GM23338 (cell line): ENCODE data around the gene RNFT2. TPM values are rescaled to one million over a fixed set of nuclear protein-coding genes. Genes with fewer than 3 reads are reported as not detected.

Source experiments
- ATAC-seq: fragments of 200-7000 bp; cut with Tn5 transposase; 3 replicates; pipeline ENCODE4 v1.9.1; 2020
- DNase-seq: peaks from one replicate; pipeline ENCODE4 v3.0.0-alpha.2; 2015; ENCODE audit warnings: low spot score
- H2AFZ ChIP-seq: fragments of 200-600 bp; sonication (generic); 2 replicates; pipeline ENCODE4 v1.8.0; 2016; ENCODE audit warnings: antibody characterized with exemption, mild to moderate bottlenecking, moderate library complexity
- H3F3A ChIP-seq: fragments of 200-600 bp; sonication (generic); replicated peaks from 2 replicates; pipeline ENCODE4 v1.8.0; 2017; ENCODE audit warnings: antibody characterized with exemption, mixed run types, low read depth
- H3K27ac ChIP-seq: fragments of 200-600 bp; sonication (generic); 2 replicates; pipeline ENCODE4 v1.6.1; 2016; ENCODE audit warnings: low read depth
- H3K27me3 ChIP-seq: fragments of 200-600 bp; sonication (generic); 2 replicates; pipeline ENCODE4 v1.8.0; 2016; ENCODE audit warnings: mild to moderate bottlenecking, mixed run types, moderate library complexity; ENCODE audit not compliant: insufficient read depth
- H3K36me3 ChIP-seq: fragments of 200-600 bp; sonication (generic); 2 replicates; pipeline ENCODE4 v1.8.0; 2016; ENCODE audit warnings: mild to moderate bottlenecking; ENCODE audit not compliant: insufficient read depth
- H3K4me1 ChIP-seq: fragments of 200-600 bp; sonication (generic); 2 replicates; pipeline ENCODE4 v1.8.0; 2016; ENCODE audit warnings: mild to moderate bottlenecking, moderate library complexity; ENCODE audit not compliant: insufficient read depth
- H3K4me2 ChIP-seq: fragments of 200-600 bp; sonication (generic); 2 replicates; pipeline ENCODE4 v1.7.1; 2017; ENCODE audit warnings: mixed run types
- H3K4me3 ChIP-seq: fragments of 200-600 bp; sonication (generic); 2 replicates; pipeline ENCODE4 v1.6.1; 2016; ENCODE audit warnings: mixed run types
- H3K79me2 ChIP-seq: fragments of 200-600 bp; sonication (generic); replicated peaks from 2 replicates; pipeline ENCODE4 v1.8.0; 2017; ENCODE audit warnings: mild to moderate bottlenecking; ENCODE audit not compliant: insufficient read depth
- H3K9me2 ChIP-seq: fragments of 200-600 bp; sonication (generic); 2 replicates; pipeline ENCODE4 v1.8.0; 2017; ENCODE audit not compliant: insufficient read depth
- H4K20me1 ChIP-seq: fragments of 200-600 bp; sonication (generic); replicated peaks from 2 replicates; pipeline ENCODE4 v1.8.0; 2017; ENCODE audit warnings: mild to moderate bottlenecking; ENCODE audit not compliant: insufficient read depth
- H3K27ac Mint-ChIP-seq: 2 replicates; pipeline ENCODE4 v1.8.0; 2020; ENCODE audit warnings: inconsistent platforms, mild to moderate bottlenecking, moderate library complexity, mixed read lengths
- H3K27me3 Mint-ChIP-seq: 3 replicates; pipeline ENCODE4 v1.8.0; 2022; ENCODE audit warnings: low read depth, mild to moderate bottlenecking, moderate library complexity, mixed read lengths, inconsistent platforms; ENCODE audit not compliant: insufficient read depth, poor library complexity
- H3K36me3 Mint-ChIP-seq: 3 replicates; pipeline ENCODE4 v1.8.0; 2021; ENCODE audit warnings: low read depth, mild to moderate bottlenecking, inconsistent platforms, moderate library complexity, mixed read lengths
- H3K4me1 Mint-ChIP-seq: 3 replicates; pipeline ENCODE4 v1.8.0; 2020; ENCODE audit warnings: mild to moderate bottlenecking, inconsistent platforms, mixed read lengths
- H3K4me3 Mint-ChIP-seq: 3 replicates; pipeline ENCODE4 v1.8.0; 2021; ENCODE audit warnings: moderate library complexity, mild to moderate bottlenecking, inconsistent platforms, mixed read lengths
- H3K9me3 Mint-ChIP-seq: 3 replicates; pipeline ENCODE4 v1.8.0; 2020; ENCODE audit warnings: moderate library complexity, mild to moderate bottlenecking, inconsistent platforms, mixed read lengths
- EZH2 ChIP-seq: fragments of 200-600 bp; sonication (generic); IDR thresholded peaks from one replicate; pipeline ENCODE4 v1.8.0; 2017; ENCODE audit warnings: antibody characterized with exemption, mild to moderate bottlenecking, low read depth; ENCODE audit not compliant: unreplicated experiment
- EZH2phosphoT487 ChIP-seq: fragments of 200-600 bp; sonication (generic); IDR thresholded peaks from one replicate; pipeline ENCODE4 v1.8.1; 2018; ENCODE audit warnings: antibody characterized with exemption; ENCODE audit not compliant: unreplicated experiment
- NANOG ChIP-seq: IDR thresholded peaks from 2 replicates; pipeline ENCODE4 v1.6.1; 2016; ENCODE audit warnings: antibody characterized with exemption, borderline replicate concordance
- ZNF114 ChIP-seq: fragments of 250-450 bp; sonication (Bioruptor Pico); IDR thresholded peaks from 2 replicates; pipeline ENCODE4 v1.5.0; 2020; ENCODE audit warnings: mild to moderate bottlenecking, moderate library complexity
- ZNF462 ChIP-seq: fragments of 250-450 bp; sonication (Bioruptor Pico); IDR thresholded peaks from 2 replicates; pipeline ENCODE4 v1.5.0; 2020; ENCODE audit warnings: mild to moderate bottlenecking, moderate library complexity
- polyA plus RNA-seq: library from polyadenylated mRNA; unstranded; fragments of >200 nt; fragmentation: Nextera tagmentation; extraction: Ambion mirVana; gene quantifications from 2 replicates; pipeline ENCODE4 v1.2.1, GENCODE V29; 2016
- total RNA-seq: library from RNA; depleted of rRNA; stranded (reverse); fragments of >200 nt; shearing (Covaris generic); gene quantifications from 2 replicates; pipeline ENCODE4 v1.2.3, GENCODE V29; 2014

The RNFT2 gene
- total and polyA plus RNA-seq, 2 experiments from 2014 or later = 19.3 to 22.9 TPM

GRCh38 chr12:116734156-116734768 lies 3.9 kb upstream of the RNFT2 start (continued):
- TF ChIP-seq ZNF462 (CRISPR knock-in tag) = no peak
- no peak for TF ChIP-seq EZH2
- no peak for TF ChIP-seq ZNF114 (CRISPR knock-in tag)

DNA sequence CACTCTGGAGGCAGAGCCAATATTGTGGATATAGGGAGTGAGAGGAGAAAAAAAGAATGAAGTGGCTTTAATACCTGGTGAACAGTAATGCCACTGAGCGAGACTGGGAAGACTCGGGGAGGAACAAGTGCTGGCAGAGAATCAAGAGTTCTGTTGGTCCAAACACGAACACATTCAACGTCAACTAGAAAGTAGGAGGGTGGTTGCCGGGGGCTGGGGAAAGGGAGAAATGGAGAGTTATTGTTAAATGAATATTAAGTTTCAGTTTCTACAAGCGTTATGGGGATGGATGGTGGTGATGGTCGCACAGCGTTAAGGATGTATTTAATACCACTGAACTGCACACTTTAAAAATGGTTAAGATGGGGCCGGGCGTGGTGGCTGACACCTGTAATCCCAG lies 3.0 kb upstream of the RNFT2 start:
- H3K4me1 ChIP-seq = peaks cover 12% of the 10 kb centered on the region
- H3K4me1 Mint-ChIP-seq = peaks cover 12% of the 10 kb centered on the region
- peaks cover 16% of the 10 kb centered on the region; the same call in 2 of the 3 replicates for H3K36me3 Mint-ChIP-seq
- H3K36me3 ChIP-seq = no peaks in the 10 kb centered on the region
- H3K4me2 ChIP-seq = no peak overlapping the region
- H3K4me3 ChIP-seq = no peak overlapping the region
- H3K27ac Mint-ChIP-seq = no peak overlapping the region
- no peak overlapping the region for H3K27ac ChIP-seq
- no peak overlapping the region for H2AFZ ChIP-seq
- H4K20me1 ChIP-seq = peaks cover 21% of the 10 kb centered on the region; the same call in 1 of the 2 replicates
- H3F3A ChIP-seq = no peaks in the 10 kb centered on the region
- no peaks in the 10 kb centered on the region for H3K9me2 ChIP-seq
- no peak overlapping the region for H3K4me3 Mint-ChIP-seq
- peaks cover 5% of the 10 kb centered on the region for H3K27me3 Mint-ChIP-seq
- peaks cover 79% of the 10 kb centered on the region for H3K79me2 ChIP-seq
- TF ChIP-seq EZH2phosphoT487 = no peak
- TF ChIP-seq NANOG = no peak
- H3K9me3 Mint-ChIP-seq = no peaks in the 10 kb centered on the region
- H3K27me3 ChIP-seq = no peaks in the 10 kb centered on the region
- ATAC-seq = no peak
- DNase-seq = no peak
